Ecto neural progenitor cell (in vitro differentiated cells): ENCODE measurements around the gene DHRS1.
A peak's percentile ranks its signal among the peaks of the same experiment; 100 is the strongest.

ENCODE experiments used
- DNase-seq: peaks from one replicate; pipeline ENCODE4 v3.0.0-alpha.2; 2018; ENCODE audit warnings: low spot score

The DHRS1 gene

GRCh38 chr14:24299255-24300191 is at the start of gene DHRS1, which contains the start of gene NOP9:
Gene DHRS1 (minus strand): TSS chr14:24299780. CDS start chr14:24299106, 674 bp downstream.
Gene NOP9 (plus strand): TSS chr14:24299850. CDS start chr14:24299955, 105 bp downstream.
- peak; percentile 96 for DNase-seq

- DNase-seq = no peak
Observed at GRCh38 chr14:24348186-24348585, 48.6 kb upstream of the DHRS1 start.

- DNase-seq = no peak
Observed at GRCh38 chr14:24347134-24347533, 47.6 kb upstream of the DHRS1 start.

- DNase-seq = no peak
Observed at GRCh38 chr14:24343795-24344660, 44.4 kb upstream of the DHRS1 start.

GRCh38 chr14:24342889-24343288 is 43.3 kb upstream of the DHRS1 start:
- no peak for DNase-seq

- no peak for DNase-seq
Observed at GRCh38 chr14:24340606-24341005, 41.0 kb upstream of the DHRS1 start.

- no peak for DNase-seq
Observed at GRCh38 chr14:24339284-24340151, 39.9 kb upstream of the DHRS1 start, which contains the start of gene RIPK3. Gene RIPK3 (minus strand): TSS chr14:24339991. CDS start chr14:24339826, 165 bp downstream.

GRCh38 chr14:24338843-24339242 is 39.3 kb upstream of the DHRS1 start:
- no peak for DNase-seq

- no peak for DNase-seq
Observed at GRCh38 chr14:24337824-24338175, 38.2 kb upstream of the DHRS1 start.

GRCh38 chr14:24337144-24337823 is 37.7 kb upstream of the DHRS1 start:
- no peak for DNase-seq

- no peak for DNase-seq
Observed at GRCh38 chr14:24335461-24336171, 36.0 kb upstream of the DHRS1 start.

GRCh38 chr14:24334431-24335291 is 35.1 kb upstream of the DHRS1 start, which contains the start of gene ADCY4:
Gene ADCY4 (minus strand): TSS chr14:24335071. CDS start chr14:24334652, 419 bp downstream.
- DNase-seq = no peak

GRCh38 chr14:24332268-24332993 is 32.9 kb upstream of the DHRS1 start:
- peak; percentile 75 for DNase-seq

- no peak for DNase-seq
Observed at GRCh38 chr14:24331731-24332267, 32.2 kb upstream of the DHRS1 start.

- no peak for DNase-seq
Observed at GRCh38 chr14:24330973-24331674, 31.5 kb upstream of the DHRS1 start.

GRCh38 chr14:24329736-24330135 is 30.2 kb upstream of the DHRS1 start:
- no peak for DNase-seq

- no peak for DNase-seq
Observed at GRCh38 chr14:24329073-24329663, 29.6 kb upstream of the DHRS1 start.
